Stimulated activated naive CD8-positive, alpha-beta T cell treated with anti-CD3 and anti-CD28 coated beads, Interleukin-15, Interleukin-2, amounts not matched to agents 100 U/mL and 50 U/mL, for 24 hours (primary cell): Measurements from ENCODE around the gene OR52E6.

Experiments
- ATAC-seq: fragments of 150-1000 bp; cut with Tn5 transposase; one replicate; pipeline ENCODE4 v1.10.0; 2021
- DNase-seq: peaks from one replicate; pipeline ENCODE4 v3.0.0; 2021

The OR52E6 gene

GRCh38 chr11:5796541-5796940 is 45.2 kb downstream of the OR52E6 start:
- no peak for DNase-seq
- ATAC-seq = no peak

GRCh38 chr11:5791165-5791564 is 50.5 kb downstream of the OR52E6 start, which contains the start of gene OR52N1:
OR52N1 (minus strand) TSS chr11:5791265; CDS start chr11:5788816, 2,449 bp downstream.
- no peak for ATAC-seq
- no peak for DNase-seq
